Esophagus squamous epithelium (tissue), 4 donors: ENCODE data around the gene LECT2.

ENCODE experiments used
- CTCF ChIP-seq, 6 experiments: fragments of 450-650 bp in 4 of 6; fragments of 200-600 bp in 2 of 6; sonication (generic) in 2 of 6; IDR thresholded peaks; one replicate each; pipeline ENCODE4 v1.5.1; 2016 to 2019; ENCODE audit warnings: antibody characterized with exemption in 6 of 6, mild to moderate bottlenecking in 4 of 6, moderate library complexity in 4 of 6
- POLR2A ChIP-seq, 4 donors: fragments of 450-650 bp; IDR thresholded peaks; one replicate each; pipeline ENCODE4 v1.6.1; 2017; ENCODE audit warnings: antibody characterized with exemption in 4 of 4, mild to moderate bottlenecking in 4 of 4, moderate library complexity in 3 of 4

GRCh38 chr5:135998889-135999288 is 44.1 kb upstream of the LECT2 start:
- TF ChIP-seq POLR2A (IDR thresholded peaks at IDR 0.05) (no peak), CTCF (IDR thresholded peaks at IDR 0.05) (no peak)
